ENCODE data around the gene ALK.

ALK gene

GRCh38 chr2:29811378-29811777, 110.0 kb downstream of the ALK start:
- CTCF ChIA-PET = interaction anchor here (0.6 to 1.6 kb wide), 6 partner anchors 10 to 132 kb away, joined by 3 to 4 read pairs (median 3); no protein-coding TSS in a partner anchor
- POLR2A ChIA-PET = interaction anchor here (0.5 kb wide), 1 partner anchor 420 kb away, joined by 3 read pairs; the partner anchor contains the start of gene LBH
- no peak for TF ChIP-seq CTCF (IDR thresholded peaks at IDR 0.05; ENCODE audit: control extremely low read depth, extremely low read depth, low read depth, missing control alignments)
- DNase-seq (ENCODE audit: extremely low spot score) = no peak

- no peak for DNase-seq (ENCODE audit: extremely low spot score)
- ChIA-PET CTCF (interaction anchor here (0.8 to 1.6 kb wide), 6 partner anchors 10 to 28 kb away, joined by 3 to 4 read pairs (median 3); no protein-coding TSS in a partner anchor), POLR2A (interaction anchor here (0.5 kb wide), 1 partner anchor 420 kb away, joined by 3 read pairs; the partner anchor contains the start of gene LBH)
- TF ChIP-seq CTCF (IDR thresholded peaks at IDR 0.05; ENCODE audit: control extremely low read depth, extremely low read depth, low read depth, missing control alignments) = no peak
Measured at GRCh38 chr2:29810956-29811355, 110.4 kb downstream of the ALK start.

GRCh38 chr2:29808321-29808720, 113.1 kb downstream of the ALK start:
- no peak for TF ChIP-seq CTCF (IDR thresholded peaks at IDR 0.05; ENCODE audit: control extremely low read depth, extremely low read depth, low read depth, missing control alignments)
- POLR2A ChIA-PET = no interaction called here
- CTCF ChIA-PET = interaction anchor here (1.0 kb wide), 1 partner anchor 12 kb away, joined by 3 read pairs; no protein-coding TSS in a partner anchor
- DNase-seq (ENCODE audit: extremely low spot score) = no peak

GRCh38 chr2:29807082-29807481, 114.3 kb downstream of the ALK start:
- ChIA-PET CTCF (no interaction called here), POLR2A (no interaction called here)
- no peak for TF ChIP-seq CTCF (IDR thresholded peaks at IDR 0.05; ENCODE audit: control extremely low read depth, extremely low read depth, low read depth, missing control alignments)
- no peak for DNase-seq (ENCODE audit: extremely low spot score)

- POLR2A ChIA-PET = no interaction called here
- CTCF ChIA-PET = no interaction called here
- DNase-seq (ENCODE audit: extremely low spot score) = no peak
- TF ChIP-seq CTCF (IDR thresholded peaks at IDR 0.05; ENCODE audit: control extremely low read depth, extremely low read depth, low read depth, missing control alignments) = no peak
Measured at GRCh38 chr2:29806461-29806860, 114.9 kb downstream of the ALK start.

- TF ChIP-seq CTCF (IDR thresholded peaks at IDR 0.05; ENCODE audit: control extremely low read depth, extremely low read depth, low read depth, missing control alignments) = no peak
- CTCF ChIA-PET = interaction anchor here (0.7 kb wide), 1 partner anchor 15 kb away, joined by 3 read pairs; no protein-coding TSS in a partner anchor
- DNase-seq (ENCODE audit: extremely low spot score) = no peak
Measured at GRCh38 chr2:29804671-29805070, 116.7 kb downstream of the ALK start.

More at GRCh38 chr2:29804671-29805070, 116.7 kb downstream of the ALK start:
- POLR2A ChIA-PET = no interaction called here

All from GM10248 (cell line).